OCI-LY7 (cell line): ENCODE measurements around the gene WWOX. TPM values are rescaled to one million over a fixed set of nuclear protein-coding genes. Genes with fewer than 3 reads are reported as not detected.

Experiments
- BruUV-seq: library from RNA; stranded (reverse); fragments of 400-500 nt; replicated peaks from 2 replicates; lab custom pipeline; 2021; lab: Mats Ljungman, UMichigan
- CTCF ChIA-PET: fragments of 300-600 bp; sonication (Branson Sonifier 250); formaldehyde crosslinking; loops from one replicate; lab custom pipeline; 2022; ENCODE audit warnings: antibody characterized with exemption; ENCODE audit not compliant: unreplicated experiment; lab: Charles Lee
- POLR2A ChIA-PET: fragments of 300-600 bp; sonication (Branson Sonifier 250); formaldehyde crosslinking; loops from one replicate; lab custom pipeline; 2022; ENCODE audit warnings: antibody characterized with exemption; lab: Charles Lee
- DNase-seq: peaks from one replicate; pipeline ENCODE4 v3.0.0-alpha.2; 2015; ENCODE audit warnings: low spot score
- H2AFZ ChIP-seq: fragments of 200-600 bp; sonication (generic), shearing (Covaris generic); 2 replicates; pipeline ENCODE4 v1.6.1; 2014; ENCODE audit warnings: mild to moderate bottlenecking, antibody characterized with exemption, low read length, moderate library complexity
- H3K27ac ChIP-seq: fragments of 200-600 bp; sonication (generic); 2 replicates; pipeline ENCODE4 v1.5.1; 2014; ENCODE audit warnings: mixed run types, low read depth, mild to moderate bottlenecking, moderate library complexity, low read length, inconsistent platforms; ENCODE audit not compliant: poor library complexity, severe bottlenecking
- H3K36me3 ChIP-seq: fragments of 200-600 bp; sonication (generic); 2 replicates; pipeline ENCODE4 v1.6.1; 2014; ENCODE audit warnings: mild to moderate bottlenecking, antibody characterized with exemption, low read length, moderate library complexity, mixed read lengths; ENCODE audit not compliant: insufficient read depth
- H3K4me1 ChIP-seq: fragments of 200-600 bp; sonication (generic); 2 replicates; pipeline ENCODE4 v1.5.1; 2014; ENCODE audit warnings: mild to moderate bottlenecking, low read length; ENCODE audit not compliant: insufficient read depth, poor library complexity, severe bottlenecking
- H3K4me2 ChIP-seq: fragments of 200-600 bp; sonication (generic); 2 replicates; pipeline ENCODE4 v1.6.1; 2014; ENCODE audit warnings: mild to moderate bottlenecking, low read length
- H3K4me3 ChIP-seq: fragments of 200-600 bp; sonication (generic); 2 replicates; pipeline ENCODE4 v1.5.1; 2014; ENCODE audit warnings: mild to moderate bottlenecking, low read depth, low read length; ENCODE audit not compliant: poor library complexity, severe bottlenecking
- H3K79me2 ChIP-seq: fragments of 200-600 bp; sonication (generic); 2 replicates; pipeline ENCODE4 v1.6.1; 2016; ENCODE audit warnings: low read depth, mild to moderate bottlenecking, low read length, moderate library complexity, mixed read lengths; ENCODE audit not compliant: insufficient read depth
- H3K9me2 ChIP-seq: fragments of 200-600 bp; sonication (generic); 2 replicates; pipeline ENCODE4 v1.6.1; 2016; ENCODE audit warnings: mild to moderate bottlenecking, low read length, mixed read lengths; ENCODE audit not compliant: insufficient read depth
- H3K9me3 ChIP-seq: fragments of 200-600 bp; sonication (generic); 2 replicates; pipeline ENCODE4 v1.6.1; 2014; ENCODE audit warnings: mild to moderate bottlenecking, mixed run types, low read length, mixed read lengths
- H4K20me1 ChIP-seq: fragments of 200-600 bp; sonication (generic); 2 replicates; pipeline ENCODE4 v1.6.1; 2014; ENCODE audit warnings: mild to moderate bottlenecking, antibody characterized with exemption, low read length, moderate library complexity, mixed read lengths; ENCODE audit not compliant: insufficient read depth
- EZH2phosphoT487 ChIP-seq: fragments of 200-600 bp; sonication (generic); IDR thresholded peaks from 2 replicates; pipeline ENCODE4 v1.6.1; 2018; ENCODE audit warnings: low read depth, borderline replicate concordance, mild to moderate bottlenecking, mixed run types, antibody characterized with exemption, low read length, moderate library complexity, mixed read lengths
- intact Hi-C: fragments of 100-400 bp; cut with micrococcal nuclease; formaldehyde crosslinking; loops from one replicate; pipeline ENCODE4 v1.10.0; 2022; ENCODE audit not compliant: unreplicated experiment
- total RNA-seq, 2 experiments: library from RNA; depleted of rRNA in 1 of 2; stranded (reverse); fragments of >200 nt in 1 of 2; shearing (Covaris generic) in 1 of 2; gene quantifications; 2 replicates each; pipeline ENCODE4 v1.2.3, GENCODE V29; 2014 to 2022
- TF ChIP-seq, protein P1 (sequence below): fragments of 200-600 bp; sonication (generic); conservative IDR thresholded peaks from 2 replicates; pipeline ENCODE4 v1.5.1; 2014; ENCODE audit warnings: mild to moderate bottlenecking, antibody characterized with exemption, low read length, moderate library complexity, mixed read lengths

WWOX gene
- total RNA-seq, 2 experiments from 2014 or later, result 40.2 to 47.6 TPM

DNA sequence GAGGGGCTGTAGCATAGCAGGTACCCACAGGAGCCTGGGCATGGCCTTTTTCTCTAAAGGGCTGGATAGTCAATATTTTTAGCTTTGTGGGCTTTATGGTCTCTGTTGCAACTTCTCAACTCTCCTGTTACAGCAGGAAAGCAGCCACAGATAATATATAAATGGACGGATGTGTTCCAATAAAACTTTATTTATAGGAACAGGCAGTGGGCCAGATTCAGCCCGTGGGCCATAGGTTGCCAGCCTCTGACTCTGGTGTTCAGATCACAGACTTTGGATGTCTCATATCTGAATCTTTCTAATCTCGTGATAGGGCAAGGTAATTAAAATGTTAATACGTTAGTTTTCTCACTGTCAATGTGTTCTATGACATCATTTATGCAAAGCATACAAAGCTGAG, 136.4 kb downstream of the WWOX start:
- H3K4me1 ChIP-seq, result no peaks in the 10 kb centered on the region
- BruUV-seq, result no TSS peak
- ChIA-PET POLR2A (no interaction called here), CTCF (no interaction called here)
- H3K4me2 ChIP-seq, result no peak overlapping the region
- H3K9me3 ChIP-seq, result no peaks in the 10 kb centered on the region
- H3K36me3 ChIP-seq, result no peaks in the 10 kb centered on the region
- H4K20me1 ChIP-seq, result no peaks in the 10 kb centered on the region
- no peak overlapping the region for H2AFZ ChIP-seq
- H3K27ac ChIP-seq, result no peak overlapping the region
- no peak overlapping the region for H3K4me3 ChIP-seq
- TF ChIP-seq EZH2phosphoT487, result no peak
- TF ChIP-seq, protein P1, sequence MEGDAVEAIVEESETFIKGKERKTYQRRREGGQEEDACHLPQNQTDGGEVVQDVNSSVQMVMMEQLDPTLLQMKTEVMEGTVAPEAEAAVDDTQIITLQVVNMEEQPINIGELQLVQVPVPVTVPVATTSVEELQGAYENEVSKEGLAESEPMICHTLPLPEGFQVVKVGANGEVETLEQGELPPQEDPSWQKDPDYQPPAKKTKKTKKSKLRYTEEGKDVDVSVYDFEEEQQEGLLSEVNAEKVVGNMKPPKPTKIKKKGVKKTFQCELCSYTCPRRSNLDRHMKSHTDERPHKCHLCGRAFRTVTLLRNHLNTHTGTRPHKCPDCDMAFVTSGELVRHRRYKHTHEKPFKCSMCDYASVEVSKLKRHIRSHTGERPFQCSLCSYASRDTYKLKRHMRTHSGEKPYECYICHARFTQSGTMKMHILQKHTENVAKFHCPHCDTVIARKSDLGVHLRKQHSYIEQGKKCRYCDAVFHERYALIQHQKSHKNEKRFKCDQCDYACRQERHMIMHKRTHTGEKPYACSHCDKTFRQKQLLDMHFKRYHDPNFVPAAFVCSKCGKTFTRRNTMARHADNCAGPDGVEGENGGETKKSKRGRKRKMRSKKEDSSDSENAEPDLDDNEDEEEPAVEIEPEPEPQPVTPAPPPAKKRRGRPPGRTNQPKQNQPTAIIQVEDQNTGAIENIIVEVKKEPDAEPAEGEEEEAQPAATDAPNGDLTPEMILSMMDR, result no peak
- no peak for DNase-seq
- intact Hi-C loops, result loop anchor here (1.0 kb wide), 1 partner anchor 113 kb away; no protein-coding TSS in a partner anchor
- no peaks in the 10 kb centered on the region for H3K9me2 ChIP-seq
- no peaks in the 10 kb centered on the region for H3K79me2 ChIP-seq

DNA sequence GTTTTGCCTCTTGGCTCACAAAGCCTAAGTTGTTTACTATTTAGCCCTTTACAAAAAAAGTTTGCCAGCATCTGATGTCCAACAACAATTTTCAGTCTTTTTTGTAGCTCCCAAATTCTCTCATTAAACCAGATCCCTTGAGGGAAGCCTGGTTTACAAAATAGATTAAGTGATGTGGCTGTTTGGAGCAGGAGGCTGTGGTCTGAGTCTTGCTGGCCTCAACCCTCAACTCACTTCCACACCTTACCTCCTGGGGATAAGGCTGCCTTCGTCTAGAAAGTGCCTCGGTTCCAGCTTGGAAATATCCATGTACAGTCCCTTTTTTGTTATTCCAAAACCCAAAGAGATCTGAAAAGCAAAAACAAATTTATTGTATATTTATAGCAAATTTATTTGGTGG, 138.4 kb downstream of the WWOX start:
- H3K4me2 ChIP-seq, result no peak overlapping the region
- TF ChIP-seq, protein P1, result no peak
- TF ChIP-seq EZH2phosphoT487, result no peak
- no peaks in the 10 kb centered on the region for H3K36me3 ChIP-seq
- ChIA-PET CTCF (no interaction called here), POLR2A (no interaction called here)
- no peak for DNase-seq
- no peaks in the 10 kb centered on the region for H3K4me1 ChIP-seq
- no peaks in the 10 kb centered on the region for H3K9me2 ChIP-seq
- intact Hi-C loops, result no loop called here
- no TSS peak for BruUV-seq
- H3K27ac ChIP-seq, result no peak overlapping the region
- no peaks in the 10 kb centered on the region for H3K9me3 ChIP-seq
- H3K4me3 ChIP-seq, result no peak overlapping the region
- H2AFZ ChIP-seq, result no peak overlapping the region
- H3K79me2 ChIP-seq, result no peaks in the 10 kb centered on the region
- H4K20me1 ChIP-seq, result no peaks in the 10 kb centered on the region

DNA sequence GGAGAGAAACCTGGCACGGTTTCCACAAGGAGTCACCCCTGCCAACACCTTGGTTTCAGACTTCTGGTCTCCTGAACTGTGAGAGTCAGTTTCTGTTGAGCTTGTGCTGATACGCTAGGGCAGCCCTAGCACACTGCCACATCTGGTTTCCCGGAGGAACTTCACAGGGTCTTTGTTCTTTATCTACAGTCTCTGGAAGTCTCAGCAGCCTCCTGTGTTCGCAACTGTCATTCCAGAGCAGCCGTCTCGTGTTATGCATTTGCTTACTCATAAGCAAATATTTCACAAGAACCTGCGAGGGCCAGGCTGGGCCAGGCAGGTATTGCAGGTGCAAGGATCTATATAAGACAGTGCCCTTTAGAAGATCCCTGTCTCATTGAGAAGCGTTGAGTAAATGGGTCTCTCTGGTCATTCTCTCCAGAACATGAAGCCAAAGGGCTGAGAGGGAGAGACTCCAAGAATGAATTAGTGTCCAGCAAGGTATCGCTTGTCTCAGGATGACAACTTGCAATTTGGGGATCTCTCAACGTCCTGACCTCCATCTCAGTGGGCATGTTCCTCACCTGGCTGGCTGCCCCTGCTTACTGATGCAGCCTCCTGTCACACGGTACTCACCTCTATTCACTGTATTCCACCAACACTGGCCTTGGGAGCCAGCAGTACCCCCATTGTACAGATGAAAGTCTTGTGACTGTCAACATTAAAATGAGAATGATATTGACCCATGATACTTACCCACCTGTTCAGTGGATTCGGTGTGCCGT, 141.2 kb downstream of the WWOX start:
- TF ChIP-seq, protein P1, result no peak
- TF ChIP-seq EZH2phosphoT487, result no peak
- intact Hi-C loops, result no loop called here
- ChIA-PET POLR2A (no interaction called here), CTCF (no interaction called here)
- Histone ChIP-seq H3K4me2 (no peak overlapping the region), H3K27ac (no peak overlapping the region), H3K4me1 (no peaks in the 10 kb centered on the region), H3K4me3 (no peak overlapping the region), H3K9me2 (no peaks in the 10 kb centered on the region), H3K36me3 (no peaks in the 10 kb centered on the region), H3K79me2 (no peaks in the 10 kb centered on the region), H2AFZ (no peak overlapping the region), H3K9me3 (no peaks in the 10 kb centered on the region), H4K20me1 (no peaks in the 10 kb centered on the region)
- BruUV-seq, result no TSS peak
- DNase-seq, result no peak
